ENCODE data around the gene KCNIP1. TPM values are rescaled to one million over a fixed set of nuclear protein-coding genes. Genes with fewer than 3 reads are reported as not detected.

The KCNIP1 gene
- polyA plus RNA-seq, 2 of the 4 experiments (the other 2 are of a cell fraction), result not detected

GRCh38 chr5:170517411-170517810 lies 13.6 kb downstream of the KCNIP1 start:
- FAIRE-seq (no peak), ATAC-seq (no peak), DNase-seq (ENCODE audit: low read depth in 1 of 2, low spot score in 1 of 2) (no peak)
- H3K9me3 ChIP-seq, result no peaks in the 10 kb centered on the region
- H3K4me2 ChIP-seq, result no peak overlapping the region
- WGBS (ENCODE audit: missing lambda C conversion rate), result 72% methylated on average over 2 of the region's 2 CpGs
- H3K4me3 ChIP-seq, result no peak overlapping the region
- H3K4me1 ChIP-seq, result peaks cover 6% of the 10 kb centered on the region
- CTCF ChIA-PET, result no interaction called here
- no peak overlapping the region for H3K27ac ChIP-seq
- POLR2A ChIA-PET, result no interaction called here
- TF ChIP-seq ESRRA (IDR thresholded peaks at IDR 0.05; ENCODE audit: borderline replicate concordance, low read length) (no peak), BHLHE40 (IDR thresholded peaks at IDR 0.05; ENCODE audit: low read depth, low read length) (no peak), CBX8 (IDR thresholded peaks at IDR 0.05) (no peak), HOXB13 (CRISPR knock-in tag; IDR thresholded peaks at IDR 0.05; ENCODE audit: low read depth) (no peak), PHF8 (IDR thresholded peaks at IDR 0.05; ENCODE audit: borderline replicate concordance, low read depth) (no peak), NR3C1 (IDR thresholded peaks at IDR 0.05) (no peak), TP53 (CRISPR knock-in tag; IDR thresholded peaks at IDR 0.05) (no peak), RFX5 (IDR thresholded peaks at IDR 0.05) (no peak), RARB (CRISPR knock-in tag; IDR thresholded peaks at IDR 0.05) (no peak), GATA3 (IDR thresholded peaks at IDR 0.05; ENCODE audit: borderline replicate concordance) (no peak), TFCP2L1 (CRISPR knock-in tag; IDR thresholded peaks at IDR 0.05) (no peak), EHMT2 (IDR thresholded peaks at IDR 0.05; ENCODE audit: low read depth) (no peak), ELK1 (IDR thresholded peaks at IDR 0.05; ENCODE audit: low read depth, low read length) (no peak), EP300 (IDR thresholded peaks at IDR 0.05) (no peak)

- CTCF ChIA-PET, result no interaction called here
- no peak overlapping the region for H3K4me2 ChIP-seq
- WGBS (ENCODE audit: missing lambda C conversion rate), result 42% methylated on average over 5 of the region's 5 CpGs
- ATAC-seq, result no peak
- POLR2A ChIA-PET, result no interaction called here
- TF ChIP-seq FOSB (CRISPR knock-in tag; IDR thresholded peaks at IDR 0.05), result no peak
- TF ChIP-seq PBX3 (IDR thresholded peaks at IDR 0.05), result no peak
- no peak for TF ChIP-seq TFCP2L1 (CRISPR knock-in tag; IDR thresholded peaks at IDR 0.05)
- no peak for TF ChIP-seq CBX2 (IDR thresholded peaks at IDR 0.05; ENCODE audit: borderline replicate concordance, low read depth)
- no peak for TF ChIP-seq RFX5 (IDR thresholded peaks at IDR 0.05)
- no peak for TF ChIP-seq EP300 (IDR thresholded peaks at IDR 0.05)
- TF ChIP-seq HOXA7 (CRISPR knock-in tag; IDR thresholded peaks at IDR 0.05), result no peak
- no peak for TF ChIP-seq JUNB (IDR thresholded peaks at IDR 0.05)
- no peak for TF ChIP-seq CBX8 (IDR thresholded peaks at IDR 0.05)
- no peak for TF ChIP-seq CHD2 (IDR thresholded peaks at IDR 0.05; ENCODE audit: low read length, partially characterized antibody)
- TF ChIP-seq ZNF302 (CRISPR knock-in tag; IDR thresholded peaks at IDR 0.05), result no peak
- TF ChIP-seq, protein P1, sequence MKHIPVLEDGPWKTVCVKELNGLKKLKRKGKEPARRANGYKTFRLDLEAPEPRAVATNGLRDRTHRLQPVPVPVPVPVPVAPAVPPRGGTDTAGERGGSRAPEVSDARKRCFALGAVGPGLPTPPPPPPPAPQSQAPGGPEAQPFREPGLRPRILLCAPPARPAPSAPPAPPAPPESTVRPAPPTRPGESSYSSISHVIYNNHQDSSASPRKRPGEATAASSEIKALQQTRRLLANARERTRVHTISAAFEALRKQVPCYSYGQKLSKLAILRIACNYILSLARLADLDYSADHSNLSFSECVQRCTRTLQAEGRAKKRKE (CRISPR knock-in tag; IDR thresholded peaks at IDR 0.05; ENCODE audit: low read depth), result no peak
- TF ChIP-seq ELK1 (IDR thresholded peaks at IDR 0.05; ENCODE audit: low read depth, low read length), result no peak
- TF ChIP-seq, protein P2, sequence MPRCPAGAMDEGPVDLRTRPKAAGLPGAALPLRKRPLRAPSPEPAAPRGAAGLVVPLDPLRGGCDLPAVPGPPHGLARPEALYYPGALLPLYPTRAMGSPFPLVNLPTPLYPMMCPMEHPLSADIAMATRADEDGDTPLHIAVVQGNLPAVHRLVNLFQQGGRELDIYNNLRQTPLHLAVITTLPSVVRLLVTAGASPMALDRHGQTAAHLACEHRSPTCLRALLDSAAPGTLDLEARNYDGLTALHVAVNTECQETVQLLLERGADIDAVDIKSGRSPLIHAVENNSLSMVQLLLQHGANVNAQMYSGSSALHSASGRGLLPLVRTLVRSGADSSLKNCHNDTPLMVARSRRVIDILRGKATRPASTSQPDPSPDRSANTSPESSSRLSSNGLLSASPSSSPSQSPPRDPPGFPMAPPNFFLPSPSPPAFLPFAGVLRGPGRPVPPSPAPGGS (IDR thresholded peaks at IDR 0.05), result no peak
- TF ChIP-seq ZC3H11A (IDR thresholded peaks at IDR 0.05), result no peak
- TF ChIP-seq, protein P3, sequence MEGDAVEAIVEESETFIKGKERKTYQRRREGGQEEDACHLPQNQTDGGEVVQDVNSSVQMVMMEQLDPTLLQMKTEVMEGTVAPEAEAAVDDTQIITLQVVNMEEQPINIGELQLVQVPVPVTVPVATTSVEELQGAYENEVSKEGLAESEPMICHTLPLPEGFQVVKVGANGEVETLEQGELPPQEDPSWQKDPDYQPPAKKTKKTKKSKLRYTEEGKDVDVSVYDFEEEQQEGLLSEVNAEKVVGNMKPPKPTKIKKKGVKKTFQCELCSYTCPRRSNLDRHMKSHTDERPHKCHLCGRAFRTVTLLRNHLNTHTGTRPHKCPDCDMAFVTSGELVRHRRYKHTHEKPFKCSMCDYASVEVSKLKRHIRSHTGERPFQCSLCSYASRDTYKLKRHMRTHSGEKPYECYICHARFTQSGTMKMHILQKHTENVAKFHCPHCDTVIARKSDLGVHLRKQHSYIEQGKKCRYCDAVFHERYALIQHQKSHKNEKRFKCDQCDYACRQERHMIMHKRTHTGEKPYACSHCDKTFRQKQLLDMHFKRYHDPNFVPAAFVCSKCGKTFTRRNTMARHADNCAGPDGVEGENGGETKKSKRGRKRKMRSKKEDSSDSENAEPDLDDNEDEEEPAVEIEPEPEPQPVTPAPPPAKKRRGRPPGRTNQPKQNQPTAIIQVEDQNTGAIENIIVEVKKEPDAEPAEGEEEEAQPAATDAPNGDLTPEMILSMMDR (IDR thresholded peaks at IDR 0.05), result no peak
- no peak for TF ChIP-seq HES2 (IDR thresholded peaks at IDR 0.05)
- no peak for TF ChIP-seq FOSL2 (IDR thresholded peaks at IDR 0.05)
- no peak for TF ChIP-seq FOSL2 (CRISPR knock-in tag; IDR thresholded peaks at IDR 0.05)
- TF ChIP-seq, protein P4, sequence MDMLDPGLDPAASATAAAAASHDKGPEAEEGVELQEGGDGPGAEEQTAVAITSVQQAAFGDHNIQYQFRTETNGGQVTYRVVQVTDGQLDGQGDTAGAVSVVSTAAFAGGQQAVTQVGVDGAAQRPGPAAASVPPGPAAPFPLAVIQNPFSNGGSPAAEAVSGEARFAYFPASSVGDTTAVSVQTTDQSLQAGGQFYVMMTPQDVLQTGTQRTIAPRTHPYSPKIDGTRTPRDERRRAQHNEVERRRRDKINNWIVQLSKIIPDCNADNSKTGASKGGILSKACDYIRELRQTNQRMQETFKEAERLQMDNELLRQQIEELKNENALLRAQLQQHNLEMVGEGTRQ (IDR thresholded peaks at IDR 0.05), result no peak
- no peaks in the 10 kb centered on the region for H3K9me3 ChIP-seq
- no peak for FAIRE-seq
- peaks cover 14% of the 10 kb centered on the region for H3K4me1 ChIP-seq
- DNase-seq (ENCODE audit: low read depth in 1 of 2, low spot score in 1 of 2), result no peak
- no peak overlapping the region for H3K4me3 ChIP-seq
- no peak overlapping the region for H3K27ac ChIP-seq
Observed at GRCh38 chr5:170518277-170518676, 14.5 kb downstream of the KCNIP1 start.
